ENCODE data around the gene PEX5. TPM values are rescaled to one million over a fixed set of nuclear protein-coding genes. Genes with fewer than 3 reads are reported as not detected.

PEX5 gene
- total RNA-seq (10 to 100 TPM; 20.1 to 36.7 (median 24.4) TPM), polyA plus RNA-seq (10 to 100 TPM; 17.3 to 26.6 TPM), total RNA-seq (31.9 reads per million, percentile 61 among the genes with 10 or more reads in this experiment)

- POLR2A ChIA-PET = interaction anchor here (1.2 to 1.4 kb wide), 3 partner anchors 317 to 744 kb away, joined by 3 to 5 read pairs (median 3); partner anchors contain the start of gene SPSB2
- H3K9me3 Mint-ChIP-seq = no peaks in the 10 kb centered on the region
Observed at GRCh38 chr12:7189398-7190267, at the start of gene PEX5. Gene PEX5 (plus strand): TSS chr12:7189686. CDS start chr12:7190378, 692 bp downstream.

GRCh38 chr12:7141351-7142005, 48.0 kb upstream of the PEX5 start:
- ChIA-PET CTCF (interaction anchor here (0.6 to 2.7 kb wide), 11 partner anchors 9 to 1097 kb away, joined by 3 to 11 read pairs (median 4); partner anchors contain the start of genes C1RL and PEX5), POLR2A (interaction anchor here (0.6 kb wide), 1 partner anchor 11 kb away, joined by 3 read pairs; no protein-coding TSS in a partner anchor)
- intact Hi-C loops (cut with micrococcal nuclease) = loop anchor here (1.0 to 2.0 kb wide), 3 partner anchors 47 to 497 kb away; no protein-coding TSS in a partner anchor
- peaks cover 0 to 31% (median 0%) of the 10 kb centered on the region in 3 experiments for H3K36me3 ChIP-seq (ENCODE audit: control insufficient read depth in 2 of 3, insufficient read depth in 3 of 3, low read length in 3 of 3)
- Mint-ChIP-seq H3K27me3 (no peaks in the 10 kb centered on the region), H3K9me3 (no peaks in the 10 kb centered on the region), H3K4me1 (peaks cover 0 to 16% (median 5%) of the 10 kb centered on the region in 7 donors), H3K36me3 (peaks cover 1 to 49% (median 25%) of the 10 kb centered on the region in 5 donors), H3K4me3 (no peak overlapping the region), H3K27ac (peak overlapping the region in 3 of 9 donors; percentile 23 to 76 (median 58))
- peaks cover 0 to 3% of the 10 kb centered on the region in 2 donors for H3K4me1 ChIP-seq (ENCODE audit: control insufficient read depth in 2 of 2, insufficient read depth in 2 of 2, low read length in 2 of 2)
- ATAC-seq = no peak
- no peaks in the 10 kb centered on the region for H3K27me3 ChIP-seq (ENCODE audit: control insufficient read depth in 2 of 2, insufficient read depth in 2 of 2, low read length in 2 of 2)
- no peak overlapping the region for H3K27ac ChIP-seq (ENCODE audit: low read depth, low read length)
- DNase-seq = no peak
- no peak overlapping the region for H3K4me3 ChIP-seq (ENCODE audit: low read length)
- H3K9me3 ChIP-seq (ENCODE audit: control insufficient read depth in 2 of 3, low read length in 3 of 3) = no peaks in the 10 kb centered on the region

More at GRCh38 chr12:7189398-7190267, at the start of gene PEX5:
- H3K9me3 ChIP-seq (ENCODE audit: control insufficient read depth in 2 of 3, low read length in 3 of 3) = no peaks in the 10 kb centered on the region
- ATAC-seq = peak; percentile 97
- Mint-ChIP-seq H3K27me3 (no peaks in the 10 kb centered on the region), H3K36me3 (peaks cover 0 to 16% (median 10%) of the 10 kb centered on the region in 5 donors), H3K4me3 (peak within 1 kb of the TSS; percentile 92 to 99 (median 97)), H3K27ac (peak within 1 kb of the TSS; percentile 93 to 99 (median 98)), H3K4me1 (peaks cover 22 to 56% (median 46%) of the 10 kb centered on the region in 7 donors)
- peaks cover 0 to 20% (median 0%) of the 10 kb centered on the region in 3 experiments for H3K36me3 ChIP-seq (ENCODE audit: control insufficient read depth in 2 of 3, insufficient read depth in 3 of 3, low read length in 3 of 3)
- CTCF ChIA-PET = interaction anchor here (0.7 to 1.3 kb wide), 6 partner anchors 10 to 83 kb away, joined by 3 to 6 read pairs (median 4); no protein-coding TSS in a partner anchor
- peak within 1 kb of the TSS; percentile 92 for H3K27ac ChIP-seq (ENCODE audit: low read depth, low read length)
- H3K27me3 ChIP-seq (ENCODE audit: control insufficient read depth in 2 of 2, insufficient read depth in 2 of 2, low read length in 2 of 2) = no peaks in the 10 kb centered on the region
- H3K4me1 ChIP-seq (ENCODE audit: control insufficient read depth in 2 of 2, insufficient read depth in 2 of 2, low read length in 2 of 2) = peaks cover 10 to 28% of the 10 kb centered on the region in 2 donors
- H3K4me3 ChIP-seq (ENCODE audit: low read length) = peak within 1 kb of the TSS; percentile 89
- DNase-seq = peak; percentile 64 to 85 (median 82)
- intact Hi-C loops (cut with micrococcal nuclease) = loop anchor here (1.0 to 5.0 kb wide), 16 partner anchors 59 to 1508 kb away; partner anchors contain the start of genes LPCAT3 (in 2 of the 2), NECAP1 (in 2 of the 2), CDCA3 (in 1 of the 2) and CLSTN3 (in 1 of the 2)

- intact Hi-C loops (cut with micrococcal nuclease) = loop anchor here (1.0 to 2.0 kb wide), 3 partner anchors 46 to 496 kb away; no protein-coding TSS in a partner anchor
- no peaks in the 10 kb centered on the region for H3K27me3 ChIP-seq (ENCODE audit: control insufficient read depth in 2 of 2, insufficient read depth in 2 of 2, low read length in 2 of 2)
- H3K27ac ChIP-seq (ENCODE audit: low read depth, low read length) = no peak overlapping the region
- Mint-ChIP-seq H3K4me3 (no peak overlapping the region), H3K27ac (no peak overlapping the region), H3K4me1 (peaks cover 0 to 19% (median 5%) of the 10 kb centered on the region in 7 donors), H3K27me3 (no peaks in the 10 kb centered on the region), H3K9me3 (no peaks in the 10 kb centered on the region), H3K36me3 (peaks cover 4 to 44% (median 25%) of the 10 kb centered on the region in 5 donors)
- DNase-seq = peak in 8 of 9 donors; percentile 33 to 60 (median 56)
- peaks cover 0 to 3% of the 10 kb centered on the region in 2 donors for H3K4me1 ChIP-seq (ENCODE audit: control insufficient read depth in 2 of 2, insufficient read depth in 2 of 2, low read length in 2 of 2)
- peaks cover 0 to 24% (median 3%) of the 10 kb centered on the region in 3 experiments for H3K36me3 ChIP-seq (ENCODE audit: control insufficient read depth in 2 of 3, insufficient read depth in 3 of 3, low read length in 3 of 3)
- POLR2A ChIA-PET = interaction anchor here (0.6 kb wide), 1 partner anchor 11 kb away, joined by 3 read pairs; no protein-coding TSS in a partner anchor
- H3K4me3 ChIP-seq (ENCODE audit: low read length) = no peak overlapping the region
- no peaks in the 10 kb centered on the region for H3K9me3 ChIP-seq (ENCODE audit: control insufficient read depth in 2 of 3, low read length in 3 of 3)
- CTCF ChIA-PET = interaction anchor here (0.6 to 1.6 kb wide), 7 partner anchors 11 to 1096 kb away, joined by 3 to 5 read pairs (median 4); partner anchors contain the start of gene PEX5
- peak; percentile 83 for ATAC-seq
Observed at GRCh38 chr12:7142056-7142644, 47.3 kb upstream of the PEX5 start.

- H3K9me3 ChIP-seq (ENCODE audit: control insufficient read depth in 2 of 3, low read length in 3 of 3) = no peaks in the 10 kb centered on the region
- Mint-ChIP-seq H3K27me3 (no peaks in the 10 kb centered on the region), H3K4me3 (no peak overlapping the region), H3K27ac (no peak overlapping the region), H3K36me3 (peaks cover 4 to 41% (median 19%) of the 10 kb centered on the region in 5 donors), H3K9me3 (no peaks in the 10 kb centered on the region), H3K4me1 (peaks cover 0 to 19% (median 5%) of the 10 kb centered on the region in 7 donors)
- CTCF ChIA-PET = interaction anchor here (1.1 to 1.6 kb wide), 2 partner anchors 46 to 74 kb away, joined by 3 to 4 read pairs; no protein-coding TSS in a partner anchor
- intact Hi-C loops (cut with micrococcal nuclease) = loop anchor here (1.0 to 2.0 kb wide), 3 partner anchors 45 to 495 kb away; no protein-coding TSS in a partner anchor
- H3K4me1 ChIP-seq (ENCODE audit: control insufficient read depth in 2 of 2, insufficient read depth in 2 of 2, low read length in 2 of 2) = peaks cover 0 to 3% of the 10 kb centered on the region in 2 donors
- H3K27ac ChIP-seq (ENCODE audit: low read depth, low read length) = no peak overlapping the region
- ATAC-seq (no peak), DNase-seq (no peak)
- H3K4me3 ChIP-seq (ENCODE audit: low read length) = no peak overlapping the region
- POLR2A ChIA-PET = no interaction called here
- peaks cover 0 to 16% (median 5%) of the 10 kb centered on the region in 3 experiments for H3K36me3 ChIP-seq (ENCODE audit: control insufficient read depth in 2 of 3, insufficient read depth in 3 of 3, low read length in 3 of 3)
- H3K27me3 ChIP-seq (ENCODE audit: control insufficient read depth in 2 of 2, insufficient read depth in 2 of 2, low read length in 2 of 2) = no peaks in the 10 kb centered on the region
Observed at GRCh38 chr12:7142809-7143465, 46.5 kb upstream of the PEX5 start.

- peaks cover 4 to 40% (median 15%) of the 10 kb centered on the region in 5 donors for H3K36me3 Mint-ChIP-seq
- H3K27me3 ChIP-seq (ENCODE audit: control insufficient read depth in 2 of 2, insufficient read depth in 2 of 2, low read length in 2 of 2) = no peaks in the 10 kb centered on the region
- no peaks in the 10 kb centered on the region for H3K9me3 ChIP-seq (ENCODE audit: control insufficient read depth in 2 of 3, low read length in 3 of 3)
- DNase-seq (no peak), ATAC-seq (no peak)
- H3K4me1 ChIP-seq (ENCODE audit: control insufficient read depth in 2 of 2, insufficient read depth in 2 of 2, low read length in 2 of 2) = peaks cover 0 to 3% of the 10 kb centered on the region in 2 donors
- H3K27ac ChIP-seq (ENCODE audit: low read depth, low read length) = no peak overlapping the region
- no peak overlapping the region for H3K4me3 Mint-ChIP-seq
- H3K4me3 ChIP-seq (ENCODE audit: low read length) = no peak overlapping the region
- no peaks in the 10 kb centered on the region for H3K9me3 Mint-ChIP-seq
- peaks cover 0 to 19% (median 5%) of the 10 kb centered on the region in 7 donors for H3K4me1 Mint-ChIP-seq
- no peaks in the 10 kb centered on the region for H3K27me3 Mint-ChIP-seq
- H3K27ac Mint-ChIP-seq = no peak overlapping the region
- ChIA-PET POLR2A (no interaction called here), CTCF (interaction anchor here (0.7 to 2.3 kb wide), 4 partner anchors 17 to 45 kb away, joined by 3 to 5 read pairs (median 4); no protein-coding TSS in a partner anchor)
- intact Hi-C loops (cut with micrococcal nuclease) = loop anchor here in 1 of 2 donors (2.0 kb wide), 1 partner anchor 317 kb away; no protein-coding TSS in a partner anchor
- peaks cover 0 to 15% (median 5%) of the 10 kb centered on the region in 3 experiments for H3K36me3 ChIP-seq (ENCODE audit: control insufficient read depth in 2 of 3, insufficient read depth in 3 of 3, low read length in 3 of 3)
Observed at GRCh38 chr12:7143564-7143963, 45.9 kb upstream of the PEX5 start.

Data from naive thymus-derived CD4-positive, alpha-beta T cell (primary cell).